Measurements from ENCODE around the gene ATP5PO.

GRCh38 chr21:33883118-33883517 is 32.5 kb downstream of the ATP5PO start:
- TF ChIP-seq CTCF (IDR thresholded peaks at IDR 0.05; ENCODE audit: low read length) (no peak), EZH2 (optimal IDR thresholded peaks at IDR 0.05; ENCODE audit: low read depth, low read length) (no peak), EZH2phosphoT487 (IDR thresholded peaks at IDR 0.05; ENCODE audit: low read length) (no peak)
